Neural cell (in vitro differentiated cells): ENCODE measurements around the gene NOS1AP.

ENCODE experiments used
- EP300 ChIP-seq: fragments of 450-650 bp; conservative IDR thresholded peaks from 2 replicates; pipeline ENCODE4 v1.6.1; 2014; ENCODE audit warnings: antibody characterized with exemption, mild to moderate bottlenecking, moderate library complexity; ENCODE audit not compliant: poor library complexity, severe bottlenecking
- EZH2 ChIP-seq: fragments of 200-600, 300-800 bp; shearing (Covaris generic), sonication (generic); IDR thresholded peaks from 2 replicates; pipeline ENCODE4 v1.6.1; 2014; ENCODE audit warnings: antibody characterized with exemption, low read length, borderline replicate concordance, mild to moderate bottlenecking; ENCODE audit not compliant: insufficient read depth, poor library complexity, severe bottlenecking
- POLR2AphosphoS5 ChIP-seq: IDR thresholded peaks from 2 replicates; pipeline ENCODE4 v1.6.1; 2012
- RAD21 ChIP-seq: fragments of 450-650 bp; conservative IDR thresholded peaks from 2 replicates; pipeline ENCODE4 v1.6.1; 2014; ENCODE audit warnings: antibody characterized with exemption, mild to moderate bottlenecking, moderate library complexity
- SMC3 ChIP-seq: fragments of 450-650 bp; conservative IDR thresholded peaks from 2 replicates; pipeline ENCODE4 v1.6.1; 2014; ENCODE audit warnings: antibody characterized with exemption, mild to moderate bottlenecking, moderate library complexity; ENCODE audit not compliant: poor library complexity
- TF ChIP-seq, protein P1 (sequence below): fragments of 450-650 bp; IDR thresholded peaks from 2 replicates; pipeline ENCODE4 v1.5.1; 2014; ENCODE audit warnings: antibody characterized with exemption, mild to moderate bottlenecking, moderate library complexity; ENCODE audit not compliant: poor library complexity, severe bottlenecking
- TF ChIP-seq, protein P2 (sequence below): IDR thresholded peaks from 2 replicates; pipeline ENCODE4 v1.6.1; 2012; ENCODE audit warnings: borderline replicate concordance

DNA sequence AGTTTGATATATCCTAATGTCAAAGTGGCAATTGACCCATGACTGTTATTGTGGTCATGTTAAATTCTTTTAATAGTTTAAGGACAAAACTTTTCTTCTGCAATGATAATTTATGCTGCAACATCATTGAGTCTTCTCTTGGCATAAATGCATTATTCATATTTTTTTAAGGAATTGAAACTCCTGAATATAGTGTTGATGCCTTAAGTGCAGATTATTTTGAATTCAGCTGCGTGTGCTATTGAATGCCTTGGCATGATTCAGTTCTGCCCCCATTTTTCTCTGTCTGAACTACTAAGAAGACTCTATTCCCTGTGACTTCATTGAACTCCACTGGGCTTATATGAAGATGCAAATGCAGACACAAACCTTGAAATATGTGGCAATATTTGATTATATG lies 22.6 kb upstream of the NOS1AP start:
- no peak for TF ChIP-seq RAD21
- TF ChIP-seq, protein P1, sequence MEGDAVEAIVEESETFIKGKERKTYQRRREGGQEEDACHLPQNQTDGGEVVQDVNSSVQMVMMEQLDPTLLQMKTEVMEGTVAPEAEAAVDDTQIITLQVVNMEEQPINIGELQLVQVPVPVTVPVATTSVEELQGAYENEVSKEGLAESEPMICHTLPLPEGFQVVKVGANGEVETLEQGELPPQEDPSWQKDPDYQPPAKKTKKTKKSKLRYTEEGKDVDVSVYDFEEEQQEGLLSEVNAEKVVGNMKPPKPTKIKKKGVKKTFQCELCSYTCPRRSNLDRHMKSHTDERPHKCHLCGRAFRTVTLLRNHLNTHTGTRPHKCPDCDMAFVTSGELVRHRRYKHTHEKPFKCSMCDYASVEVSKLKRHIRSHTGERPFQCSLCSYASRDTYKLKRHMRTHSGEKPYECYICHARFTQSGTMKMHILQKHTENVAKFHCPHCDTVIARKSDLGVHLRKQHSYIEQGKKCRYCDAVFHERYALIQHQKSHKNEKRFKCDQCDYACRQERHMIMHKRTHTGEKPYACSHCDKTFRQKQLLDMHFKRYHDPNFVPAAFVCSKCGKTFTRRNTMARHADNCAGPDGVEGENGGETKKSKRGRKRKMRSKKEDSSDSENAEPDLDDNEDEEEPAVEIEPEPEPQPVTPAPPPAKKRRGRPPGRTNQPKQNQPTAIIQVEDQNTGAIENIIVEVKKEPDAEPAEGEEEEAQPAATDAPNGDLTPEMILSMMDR: no peak
- TF ChIP-seq EP300: no peak
- TF ChIP-seq POLR2AphosphoS5: no peak
- TF ChIP-seq EZH2: no peak
- TF ChIP-seq, protein P2, sequence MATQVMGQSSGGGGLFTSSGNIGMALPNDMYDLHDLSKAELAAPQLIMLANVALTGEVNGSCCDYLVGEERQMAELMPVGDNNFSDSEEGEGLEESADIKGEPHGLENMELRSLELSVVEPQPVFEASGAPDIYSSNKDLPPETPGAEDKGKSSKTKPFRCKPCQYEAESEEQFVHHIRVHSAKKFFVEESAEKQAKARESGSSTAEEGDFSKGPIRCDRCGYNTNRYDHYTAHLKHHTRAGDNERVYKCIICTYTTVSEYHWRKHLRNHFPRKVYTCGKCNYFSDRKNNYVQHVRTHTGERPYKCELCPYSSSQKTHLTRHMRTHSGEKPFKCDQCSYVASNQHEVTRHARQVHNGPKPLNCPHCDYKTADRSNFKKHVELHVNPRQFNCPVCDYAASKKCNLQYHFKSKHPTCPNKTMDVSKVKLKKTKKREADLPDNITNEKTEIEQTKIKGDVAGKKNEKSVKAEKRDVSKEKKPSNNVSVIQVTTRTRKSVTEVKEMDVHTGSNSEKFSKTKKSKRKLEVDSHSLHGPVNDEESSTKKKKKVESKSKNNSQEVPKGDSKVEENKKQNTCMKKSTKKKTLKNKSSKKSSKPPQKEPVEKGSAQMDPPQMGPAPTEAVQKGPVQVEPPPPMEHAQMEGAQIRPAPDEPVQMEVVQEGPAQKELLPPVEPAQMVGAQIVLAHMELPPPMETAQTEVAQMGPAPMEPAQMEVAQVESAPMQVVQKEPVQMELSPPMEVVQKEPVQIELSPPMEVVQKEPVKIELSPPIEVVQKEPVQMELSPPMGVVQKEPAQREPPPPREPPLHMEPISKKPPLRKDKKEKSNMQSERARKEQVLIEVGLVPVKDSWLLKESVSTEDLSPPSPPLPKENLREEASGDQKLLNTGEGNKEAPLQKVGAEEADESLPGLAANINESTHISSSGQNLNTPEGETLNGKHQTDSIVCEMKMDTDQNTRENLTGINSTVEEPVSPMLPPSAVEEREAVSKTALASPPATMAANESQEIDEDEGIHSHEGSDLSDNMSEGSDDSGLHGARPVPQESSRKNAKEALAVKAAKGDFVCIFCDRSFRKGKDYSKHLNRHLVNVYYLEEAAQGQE: no peak
- TF ChIP-seq SMC3: no peak
